ENCODE data around the gene ACTA2. TPM values are rescaled to one million over a fixed set of nuclear protein-coding genes. Genes with fewer than 3 reads are reported as not detected.

The ACTA2 gene
- total and polyA plus RNA-seq, 8 donors: 8.1 to 78.7 (median 32.2) TPM

DNA sequence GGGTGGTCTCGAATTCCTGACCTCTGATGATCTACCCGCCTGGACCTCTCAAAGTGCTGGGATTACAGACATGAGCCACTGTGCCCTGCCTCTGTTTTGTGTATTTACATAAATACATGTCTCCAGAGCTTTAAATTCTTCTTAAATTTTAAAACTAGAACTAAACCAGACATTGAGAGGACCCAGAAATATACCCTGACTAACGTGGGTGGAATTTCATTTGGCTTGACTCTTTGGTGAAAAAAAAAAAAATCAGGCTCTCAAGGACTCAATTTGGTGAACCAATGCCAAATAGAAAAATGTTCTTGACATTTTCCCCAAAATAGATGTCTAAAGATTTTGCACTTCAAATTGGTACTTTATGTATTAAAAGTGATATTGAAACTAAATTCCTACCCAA, 21.4 kb upstream of the ACTA2 start:
- H3K27ac ChIP-seq: peak overlapping the region in 2 of 4 donors; percentile 71 to 75
- intact Hi-C loops (cut with DNase I): no loop called here
- no peaks in the 10 kb centered on the region for H3K36me3 ChIP-seq
- DNase-seq: no peak
- WGBS, 2 donors: 64 to 67% methylated on average over 3 of the region's 3 CpGs
- TF ChIP-seq CTCF (IDR thresholded peaks at IDR 0.05): no peak
- H3K27me3 ChIP-seq: no peaks in the 10 kb centered on the region
- H3K4me3 ChIP-seq: peak overlapping the region in 1 of 4 donors; percentile 25
- no peak for FAIRE-seq
- no peak for ATAC-seq
- H3K4me1 ChIP-seq: peaks cover 5 to 13% (median 10%) of the 10 kb centered on the region in 3 donors
- no peaks in the 10 kb centered on the region for H3K9me3 ChIP-seq

GRCh38 chr10:88971221-88972061, 18.9 kb upstream of the ACTA2 start:
- FAIRE-seq (no peak), ATAC-seq (no peak), DNase-seq (no peak)
- no peaks in the 10 kb centered on the region for H3K27me3 ChIP-seq
- WGBS, 2 donors: 69 to 70% methylated on average over 5 of the region's 5 CpGs
- peaks cover 5 to 13% (median 10%) of the 10 kb centered on the region in 3 donors for H3K4me1 ChIP-seq
- no peaks in the 10 kb centered on the region for H3K36me3 ChIP-seq
- no peak overlapping the region for H3K27ac ChIP-seq
- intact Hi-C loops (cut with DNase I): no loop called here
- no peak overlapping the region for H3K4me3 ChIP-seq
- no peaks in the 10 kb centered on the region for H3K9me3 ChIP-seq
- TF ChIP-seq CTCF (IDR thresholded peaks at IDR 0.05): no peak

GRCh38 chr10:88968391-88968790, 15.8 kb upstream of the ACTA2 start:
- TF ChIP-seq CTCF (IDR thresholded peaks at IDR 0.05): no peak
- WGBS, 2 donors: 80 to 88% methylated on average over 2 of the region's 2 CpGs
- FAIRE-seq: no peak

DNA sequence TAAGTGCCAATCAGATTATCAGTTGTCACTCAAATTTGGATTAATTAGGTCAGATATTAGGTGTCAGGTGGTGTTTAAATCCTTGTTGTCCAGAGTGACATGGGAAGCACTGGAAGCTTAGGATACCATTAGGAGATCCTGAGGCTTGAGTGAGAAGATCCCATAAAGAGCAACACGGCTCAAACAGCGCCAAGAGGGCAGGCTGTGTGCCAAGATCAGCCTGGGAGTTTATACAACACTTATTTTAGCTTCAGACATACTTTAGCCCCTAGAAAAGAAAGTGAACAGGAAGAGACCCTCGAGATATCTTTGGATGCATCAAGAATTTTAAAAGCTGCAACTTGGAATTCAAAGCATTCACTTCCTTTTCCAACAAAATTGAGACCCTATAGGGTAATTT, 14.2 kb upstream of the ACTA2 start:
- no peak overlapping the region for H3K4me3 ChIP-seq
- H3K9me3 ChIP-seq: no peaks in the 10 kb centered on the region
- no peaks in the 10 kb centered on the region for H3K36me3 ChIP-seq
- no peaks in the 10 kb centered on the region for H3K4me1 ChIP-seq
- no peak overlapping the region for H3K27ac ChIP-seq
- H3K27me3 ChIP-seq: no peaks in the 10 kb centered on the region
- FAIRE-seq (no peak), DNase-seq (no peak), ATAC-seq (no peak)
- intact Hi-C loops (cut with DNase I): no loop called here
- no peak for TF ChIP-seq CTCF (IDR thresholded peaks at IDR 0.05)
- WGBS, 2 donors: 44% methylated on average over 3 of the region's 3 CpGs

More at GRCh38 chr10:88968391-88968790, 15.8 kb upstream of the ACTA2 start:
- no peak for DNase-seq
- Histone ChIP-seq H3K27ac (no peak overlapping the region), H3K9me3 (no peaks in the 10 kb centered on the region), H3K4me1 (no peaks in the 10 kb centered on the region), H3K36me3 (no peaks in the 10 kb centered on the region), H3K4me3 (no peak overlapping the region), H3K27me3 (no peaks in the 10 kb centered on the region)
- no peak for ATAC-seq
- intact Hi-C loops (cut with DNase I): no loop called here

DNA sequence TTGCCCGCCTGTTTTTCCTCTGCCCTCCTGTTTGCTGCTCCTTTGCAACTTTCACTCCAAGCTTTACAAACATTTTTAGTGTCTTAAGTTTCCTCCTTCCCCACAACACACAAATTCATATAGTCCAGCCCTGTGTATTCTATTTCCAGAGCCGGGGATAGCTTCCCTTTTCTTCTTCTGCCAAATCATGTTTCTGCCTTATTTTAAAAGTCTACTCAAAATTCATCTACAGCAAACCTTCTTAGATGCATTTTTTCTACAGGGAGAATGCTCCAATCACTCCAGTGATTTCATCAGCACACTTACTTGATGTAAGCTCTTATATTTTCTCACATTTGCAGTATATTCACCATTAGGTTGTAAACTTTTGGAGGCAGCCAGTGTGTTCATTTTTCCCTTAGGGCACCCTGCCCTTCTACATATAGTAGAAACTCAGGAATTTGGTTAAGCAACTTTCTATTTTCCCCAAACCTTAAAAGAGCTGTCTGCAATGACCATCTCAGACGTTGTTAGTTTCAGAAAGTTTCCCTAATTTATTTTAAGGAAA, 12.4 kb upstream of the ACTA2 start:
- no peak for TF ChIP-seq CTCF (IDR thresholded peaks at IDR 0.05)
- intact Hi-C loops (cut with DNase I): no loop called here
- H3K9me3 ChIP-seq: no peaks in the 10 kb centered on the region
- FAIRE-seq (no peak), ATAC-seq (no peak), DNase-seq (no peak)
- no peaks in the 10 kb centered on the region for H3K4me1 ChIP-seq
- H3K27ac ChIP-seq: no peak overlapping the region
- H3K36me3 ChIP-seq: no peaks in the 10 kb centered on the region
- H3K4me3 ChIP-seq: no peak overlapping the region
- H3K27me3 ChIP-seq: no peaks in the 10 kb centered on the region
- WGBS, 2 donors: 63 to 65% methylated on average over 3 of the region's 3 CpGs

Measured in pancreas (tissue), 10 donors.